NCI-H2196 (cell line): Measurements from ENCODE around the gene SH3BP2.

Experiments used
- DNase-seq: peaks from one replicate; lab custom pipeline; 2025; ENCODE audit not compliant: unreplicated experiment; lab: John Stamatoyannopoulos, UW

SH3BP2 gene

DNA sequence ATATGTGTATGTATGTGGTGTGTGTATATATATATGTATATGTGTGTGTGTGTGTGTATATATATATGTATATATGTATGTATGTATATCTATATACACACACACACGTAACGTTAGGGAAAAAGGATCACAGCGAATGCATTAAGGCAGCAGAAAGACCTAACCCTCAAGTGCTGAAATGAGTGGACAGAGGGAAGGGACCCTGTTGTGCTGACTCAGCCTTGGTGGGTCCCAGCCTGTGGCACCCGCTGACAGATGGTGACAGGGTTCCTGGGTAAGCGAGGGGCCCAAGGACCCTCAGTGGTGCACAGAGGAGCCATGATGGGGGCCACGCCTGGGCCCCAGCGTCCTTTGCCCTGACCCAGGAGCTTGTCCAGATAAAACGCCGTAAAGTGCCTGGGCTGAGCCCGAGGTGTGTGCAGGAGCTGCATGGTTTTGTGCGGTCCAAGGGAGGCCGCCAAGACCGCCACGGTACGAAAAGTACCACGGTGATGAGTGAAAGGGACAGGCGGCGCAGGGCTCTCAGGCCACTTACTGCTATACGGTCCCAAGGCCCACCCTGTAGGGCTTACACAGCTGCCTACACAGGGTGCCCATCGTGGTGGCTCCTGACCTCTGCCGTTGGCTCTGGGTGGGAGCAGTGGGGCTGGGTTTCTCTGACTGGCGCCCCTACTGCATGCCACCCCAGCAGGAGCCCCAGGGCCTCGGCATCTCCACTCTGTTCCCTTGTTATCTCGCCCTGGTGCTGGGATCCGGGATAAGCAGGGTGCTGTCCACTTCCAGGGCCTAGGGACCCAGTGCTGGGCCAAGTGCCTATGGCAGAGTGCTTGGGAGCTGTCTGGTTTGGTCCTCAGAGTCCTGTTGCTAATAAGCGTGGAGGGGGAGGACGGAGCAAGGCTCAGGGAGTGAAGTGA is 10.0 kb downstream of the SH3BP2 start:
- DNase-seq: no peak

- DNase-seq: no peak
Measured at GRCh38 chr4:2803624-2804448, 11.0 kb downstream of the SH3BP2 start.

DNA sequence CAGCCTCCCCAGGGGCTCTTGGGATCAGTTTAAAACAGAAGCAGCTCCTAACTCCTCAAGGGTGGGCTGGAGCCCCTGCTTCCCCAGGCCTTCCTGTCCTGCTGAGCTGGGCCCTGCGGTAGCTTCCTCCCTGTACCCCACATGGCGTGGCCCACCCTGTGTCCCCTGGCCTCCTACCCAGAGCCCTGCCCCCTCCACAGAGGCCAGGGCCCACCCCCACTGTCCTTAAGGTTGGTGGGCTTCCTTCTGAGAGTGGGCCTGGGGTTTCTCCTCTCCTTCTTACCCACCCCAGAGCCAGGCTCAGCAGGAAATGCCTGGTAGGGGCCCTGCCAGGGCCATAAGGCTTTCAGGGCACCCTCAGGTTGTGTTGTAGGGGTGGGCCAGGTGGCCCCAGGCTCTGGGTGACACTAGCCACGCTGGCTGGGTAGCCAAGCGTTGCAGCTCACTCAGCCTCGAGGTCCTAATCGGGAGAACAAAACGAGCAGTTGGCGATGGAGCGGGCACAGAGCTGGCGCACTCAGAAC is 11.6 kb downstream of the SH3BP2 start:
- DNase-seq: no peak

- DNase-seq: no peak
Measured at GRCh38 chr4:2804973-2805501, 12.2 kb downstream of the SH3BP2 start.

DNA sequence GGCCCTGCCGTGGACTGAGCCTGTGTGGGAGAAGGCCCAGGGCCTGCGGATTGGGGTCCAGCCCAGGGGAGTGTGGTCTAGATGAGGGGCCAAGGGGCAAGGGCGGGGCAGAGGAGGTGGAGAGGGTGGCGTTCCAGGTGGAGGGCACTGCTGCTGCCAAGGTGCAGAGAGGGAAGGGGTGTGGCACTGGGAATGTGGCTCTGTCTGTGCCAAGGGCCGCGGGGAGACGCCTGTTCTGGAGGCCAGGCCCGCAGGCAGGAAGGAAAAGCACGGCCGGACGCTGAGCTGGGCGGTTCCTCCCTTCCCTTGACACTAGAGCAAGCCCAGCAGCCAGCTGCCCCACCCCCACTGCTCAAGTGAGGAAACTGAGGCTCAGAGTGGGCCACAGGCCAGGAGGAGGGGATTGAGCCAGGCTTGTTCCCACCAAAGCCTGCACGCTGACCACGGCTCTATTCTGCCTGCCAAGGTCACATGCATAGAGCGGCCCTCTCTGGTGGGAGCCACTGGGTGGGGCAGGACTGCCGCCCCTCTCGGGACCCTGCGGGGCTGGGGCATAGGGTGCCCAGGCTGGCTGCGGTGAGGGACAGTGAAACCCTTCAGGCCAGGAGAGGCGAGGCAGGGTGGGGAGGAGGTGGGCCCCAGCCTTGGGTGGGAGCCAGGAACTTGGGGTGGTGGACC is 13.0 kb downstream of the SH3BP2 start:
- peak; percentile 30 for DNase-seq

GRCh38 chr4:2806390-2807355 is 13.8 kb downstream of the SH3BP2 start:
- peak; percentile 69 for DNase-seq

DNA sequence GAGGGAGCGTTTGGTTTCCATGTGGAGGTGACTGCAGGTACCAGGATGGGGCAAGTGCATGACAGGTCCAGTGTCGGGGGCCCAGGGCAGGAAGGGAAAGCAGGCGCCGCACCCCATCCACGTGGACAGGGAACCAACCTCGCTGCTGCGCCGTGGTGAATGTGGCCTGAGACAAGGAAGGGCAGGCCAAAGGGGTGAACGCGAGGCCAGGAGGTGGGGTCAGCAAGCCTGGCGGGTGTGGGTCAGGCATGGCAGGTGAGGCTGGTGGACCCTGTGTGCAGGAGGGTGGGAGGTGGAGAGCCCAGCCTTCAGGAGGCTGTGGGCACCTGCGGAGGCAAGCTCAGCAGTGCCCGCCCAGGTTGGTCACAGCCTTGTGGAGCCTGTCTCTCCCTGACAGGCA is 14.7 kb downstream of the SH3BP2 start:
- DNase-seq: no peak

- DNase-seq: no peak
Measured at GRCh38 chr4:2808001-2808400, 15.1 kb downstream of the SH3BP2 start.

GRCh38 chr4:2809610-2810180 is 16.8 kb downstream of the SH3BP2 start:
- peak; percentile 85 for DNase-seq

- no peak for DNase-seq
Measured at GRCh38 chr4:2810388-2810787, 17.5 kb downstream of the SH3BP2 start.

DNA sequence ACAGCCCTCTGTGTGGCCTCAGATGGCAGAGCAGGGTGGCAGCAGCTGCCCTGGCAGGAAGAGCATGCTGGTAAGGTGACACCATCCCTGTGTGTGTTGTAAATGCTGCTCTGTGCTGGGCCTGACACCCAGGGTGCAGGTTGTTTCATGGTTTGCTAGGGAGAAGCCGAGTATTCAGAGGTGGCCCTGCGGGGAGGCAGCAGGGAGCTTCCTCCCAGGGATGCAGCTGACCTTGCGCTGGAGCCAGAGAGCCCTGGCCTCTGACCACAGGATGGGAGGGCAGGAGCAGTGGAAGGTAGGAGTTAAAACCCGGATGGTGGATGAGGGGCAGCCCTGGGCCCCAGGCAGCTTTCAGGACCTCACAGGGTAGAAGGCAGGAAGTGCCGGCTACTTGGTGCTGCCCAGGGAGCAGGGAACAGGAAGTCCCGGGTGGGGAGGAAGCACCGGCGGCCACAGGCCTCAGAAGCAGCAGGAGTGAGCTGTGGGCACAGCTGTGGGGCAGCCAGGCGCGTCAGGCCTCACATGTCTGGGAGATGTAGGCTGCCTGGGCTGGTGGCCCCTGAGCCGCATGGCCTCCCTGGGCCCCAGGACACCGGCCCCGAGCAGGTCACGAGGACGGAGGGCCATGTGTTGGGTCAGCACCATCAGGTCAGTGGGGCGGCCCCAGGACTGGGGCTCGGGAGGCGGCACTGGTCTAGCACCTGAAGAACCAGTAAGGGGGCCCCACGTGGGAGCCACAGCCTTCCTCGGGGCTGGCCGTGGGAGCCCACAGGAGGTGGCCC is 19.1 kb downstream of the SH3BP2 start:
- DNase-seq: peak; percentile 73

GRCh38 chr4:2812612-2813354 is 19.9 kb downstream of the SH3BP2 start:
- no peak for DNase-seq

GRCh38 chr4:2813446-2814405 is 20.8 kb downstream of the SH3BP2 start:
- no peak for DNase-seq

DNA sequence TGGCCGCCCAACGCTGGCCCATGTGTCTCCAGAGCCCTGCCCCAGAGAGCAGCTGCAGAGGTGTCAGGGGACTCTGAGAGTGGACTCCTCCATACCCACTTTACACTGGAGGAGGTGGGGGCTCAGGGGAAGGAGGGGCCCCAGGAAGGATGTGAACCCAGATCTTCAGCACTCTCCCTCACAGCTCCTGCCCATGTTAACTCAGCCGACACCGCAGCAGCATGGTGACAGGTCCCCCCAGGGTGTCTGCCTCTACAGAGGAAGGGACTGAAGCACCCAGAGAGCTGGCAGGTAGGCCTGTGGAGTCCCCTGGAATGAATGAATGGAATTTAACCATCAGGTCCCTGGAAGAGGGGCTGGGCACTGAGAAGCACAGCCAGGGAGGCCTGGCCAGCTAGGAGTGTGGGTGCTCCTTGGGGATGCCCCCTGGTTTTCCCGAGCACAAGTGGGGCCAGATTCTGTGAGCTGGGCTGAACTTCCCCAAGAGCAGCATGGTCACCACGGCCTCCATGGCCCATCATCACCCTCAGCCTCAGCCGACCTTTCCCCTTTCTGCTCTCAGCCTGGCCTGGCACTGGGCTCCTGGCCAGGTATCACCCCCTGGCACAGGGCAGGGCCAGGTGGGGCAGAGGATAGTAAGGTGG is 21.9 kb downstream of the SH3BP2 start:
- no peak for DNase-seq

DNA sequence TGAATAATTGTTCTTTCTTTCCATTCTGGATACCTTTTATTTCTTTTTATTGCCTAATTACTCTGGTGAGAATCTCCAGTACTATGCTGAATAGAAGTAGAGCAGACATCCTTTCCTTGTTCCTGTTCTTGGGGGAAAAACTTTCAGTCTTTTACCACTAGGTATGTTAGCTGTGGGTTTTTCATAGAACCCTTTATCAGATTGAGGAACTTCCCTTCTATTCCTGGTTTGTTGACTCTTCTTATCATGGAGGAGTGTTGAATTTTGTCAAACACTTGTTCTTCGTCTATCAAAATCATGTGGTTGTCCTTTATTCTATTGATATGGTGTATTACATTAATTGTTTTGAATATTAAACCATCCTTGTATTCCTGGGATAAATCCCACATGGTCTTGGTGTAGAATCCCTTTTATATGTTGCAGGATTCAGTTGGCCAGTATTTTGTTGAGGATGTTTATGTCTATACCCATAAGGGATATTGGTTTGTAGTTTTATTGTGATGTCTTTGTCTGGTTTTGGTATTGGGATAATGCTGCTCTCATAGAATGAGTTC is 23.6 kb downstream of the SH3BP2 start:
- no peak for DNase-seq

DNA sequence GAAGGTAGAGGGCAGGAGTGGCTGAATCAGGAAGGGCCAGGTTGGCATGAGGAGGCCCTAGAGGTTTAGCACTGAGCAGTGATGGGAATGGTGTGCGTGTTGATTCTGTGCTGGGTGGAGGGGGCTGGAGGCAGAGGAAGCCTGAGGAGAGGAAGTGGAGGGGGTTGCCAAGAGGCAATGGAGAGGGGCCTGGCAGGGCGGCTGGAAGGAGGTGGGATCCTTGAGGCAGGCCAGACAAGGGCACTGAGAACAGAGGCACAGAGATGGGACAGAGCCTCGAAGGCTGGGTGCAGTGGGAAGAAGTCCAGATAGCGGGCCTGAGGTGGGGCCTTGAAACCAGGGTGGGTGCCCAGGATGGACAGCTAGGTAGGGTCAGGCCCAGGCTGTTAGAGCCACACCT is 24.3 kb downstream of the SH3BP2 start:
- DNase-seq: no peak
